ENCODE measurements around the gene ELP4. TPM values are rescaled to one million over a fixed set of nuclear protein-coding genes. Genes with fewer than 3 reads are reported as not detected.

Gene ELP4
- total and polyA plus RNA-seq, 2 donors (not counting 1 experiment from before 2014, with no cell fraction given): 7.1 to 31.3 TPM

- POLR2A ChIA-PET: no interaction called here
- H3K9me3 Mint-ChIP-seq (ENCODE audit: insufficient read depth): no peaks in the 10 kb centered on the region
- H3K4me2 ChIP-seq (replicated peaks; ENCODE audit: low read depth, low read length, poor library complexity, severe bottlenecking): no peak overlapping the region
- H3K27ac Mint-ChIP-seq: no peak overlapping the region
- H3K27me3 ChIP-seq (replicated peaks in 1 of 4; ENCODE audit: control extremely low read depth in 1 of 4, control insufficient read depth in 3 of 4, insufficient read depth in 4 of 4, low read length in 3 of 4): no peaks in the 10 kb centered on the region
- H3K9ac ChIP-seq (ENCODE audit: low read length): no peak overlapping the region
- no CpG with 5 or more reads among the region's 2 CpGs for WGBS (ENCODE audit: insufficient coverage)
- H3K27ac ChIP-seq (ENCODE audit: low read length in 2 of 2): no peak overlapping the region
- DNase-seq (no peak), ATAC-seq (ENCODE audit: low read depth) (no peak)
- no peak overlapping the region for H3K4me3 Mint-ChIP-seq
- TF ChIP-seq EZH2 (IDR thresholded peaks at IDR 0.05; ENCODE audit: borderline replicate concordance, insufficient read depth, low read depth, low read length, poor library complexity, severe bottlenecking) (no peak), CTCF (IDR thresholded peaks at IDR 0.05) (no peak)
- intact Hi-C loops (cut with micrococcal nuclease): no loop called here
- H2AFZ ChIP-seq (ENCODE audit: insufficient read depth, low read depth, low read length, poor library complexity, severe bottlenecking): no peak overlapping the region
- H3K4me1 ChIP-seq (ENCODE audit: control insufficient read depth in 2 of 2, insufficient read depth in 2 of 2, low read length in 2 of 2): no peaks in the 10 kb centered on the region
- CTCF ChIA-PET: no interaction called here
- H3K9me3 ChIP-seq (ENCODE audit: control extremely low read depth in 1 of 3, control insufficient read depth in 2 of 3, insufficient read depth in 1 of 3, low read length in 2 of 3): no peaks in the 10 kb centered on the region
- H3K79me2 ChIP-seq (ENCODE audit: control insufficient read depth, insufficient read depth, low read length): no peaks in the 10 kb centered on the region
- H3K36me3 ChIP-seq (replicated peaks in 1 of 2; ENCODE audit: control extremely low read depth in 1 of 2, control insufficient read depth in 1 of 2, extremely low read depth in 1 of 2, insufficient read depth in 2 of 2, low read length in 1 of 2): peaks cover 0 to 6% of the 10 kb centered on the region in 2 experiments
- H3K4me3 ChIP-seq (ENCODE audit: control extremely low read depth in 1 of 5, extremely low read depth in 1 of 5, insufficient read depth in 1 of 5, low read depth in 2 of 5, low read length in 4 of 5): no peak overlapping the region
- H3K4me1 Mint-ChIP-seq: no peaks in the 10 kb centered on the region
- H3K27me3 Mint-ChIP-seq: no peaks in the 10 kb centered on the region
- no peaks in the 10 kb centered on the region for H4K20me1 ChIP-seq (ENCODE audit: control insufficient read depth, insufficient read depth, low read length, poor library complexity, severe bottlenecking)
Observed at GRCh38 chr11:31784611-31785010, 275.0 kb downstream of the ELP4 start.

GRCh38 chr11:31786996-31787685 lies 277.6 kb downstream of the ELP4 start:
- intact Hi-C loops (cut with micrococcal nuclease): no loop called here
- Histone ChIP-seq H3K9ac (ENCODE audit: low read length) (no peak overlapping the region), H3K27me3 (replicated peaks in 1 of 4; ENCODE audit: control extremely low read depth in 1 of 4, control insufficient read depth in 3 of 4, insufficient read depth in 4 of 4, low read length in 3 of 4) (no peaks in the 10 kb centered on the region), H3K4me1 (ENCODE audit: control insufficient read depth in 2 of 2, insufficient read depth in 2 of 2, low read length in 2 of 2) (no peaks in the 10 kb centered on the region), H3K4me2 (replicated peaks; ENCODE audit: low read depth, low read length, poor library complexity, severe bottlenecking) (no peak overlapping the region), H3K9me3 (ENCODE audit: control extremely low read depth in 1 of 3, control insufficient read depth in 2 of 3, insufficient read depth in 1 of 3, low read length in 2 of 3) (no peaks in the 10 kb centered on the region), H3K27ac (ENCODE audit: low read length in 2 of 2) (no peak overlapping the region), H3K4me3 (ENCODE audit: control extremely low read depth in 1 of 5, extremely low read depth in 1 of 5, insufficient read depth in 1 of 5, low read depth in 2 of 5, low read length in 4 of 5) (no peak overlapping the region), H3K36me3 (replicated peaks in 1 of 2; ENCODE audit: control extremely low read depth in 1 of 2, control insufficient read depth in 1 of 2, extremely low read depth in 1 of 2, insufficient read depth in 2 of 2, low read length in 1 of 2) (no peaks in the 10 kb centered on the region), H4K20me1 (ENCODE audit: control insufficient read depth, insufficient read depth, low read length, poor library complexity, severe bottlenecking) (no peaks in the 10 kb centered on the region), H3K79me2 (ENCODE audit: control insufficient read depth, insufficient read depth, low read length) (no peaks in the 10 kb centered on the region), H2AFZ (ENCODE audit: insufficient read depth, low read depth, low read length, poor library complexity, severe bottlenecking) (no peak overlapping the region)
- WGBS (ENCODE audit: insufficient coverage): 95% methylated on average over 14 of the region's 16 CpGs
- no peak for ATAC-seq (ENCODE audit: low read depth)
- Mint-ChIP-seq H3K27ac (no peak overlapping the region), H3K27me3 (peaks cover 11% of the 10 kb centered on the region), H3K4me3 (no peak overlapping the region), H3K9me3 (ENCODE audit: insufficient read depth) (no peaks in the 10 kb centered on the region), H3K4me1 (no peaks in the 10 kb centered on the region)
- DNase-seq: no peak
- no peak for TF ChIP-seq CTCF (IDR thresholded peaks at IDR 0.05)
- no peak for TF ChIP-seq EZH2 (IDR thresholded peaks at IDR 0.05; ENCODE audit: borderline replicate concordance, insufficient read depth, low read depth, low read length, poor library complexity, severe bottlenecking)
- ChIA-PET POLR2A (no interaction called here), CTCF (no interaction called here)

Measured in B cell (primary cell).